ENCODE data around the gene ESRRA.

The ESRRA gene

GRCh38 chr11:64305075-64305690 lies at the start of gene ESRRA:
TSS of gene ESRRA (plus strand) at chr11:64305524. CDS start at chr11:64307180, 1,656 bp downstream.
- DNase-seq (ENCODE audit: low read depth, low spot score) = peak; percentile 98

DNA sequence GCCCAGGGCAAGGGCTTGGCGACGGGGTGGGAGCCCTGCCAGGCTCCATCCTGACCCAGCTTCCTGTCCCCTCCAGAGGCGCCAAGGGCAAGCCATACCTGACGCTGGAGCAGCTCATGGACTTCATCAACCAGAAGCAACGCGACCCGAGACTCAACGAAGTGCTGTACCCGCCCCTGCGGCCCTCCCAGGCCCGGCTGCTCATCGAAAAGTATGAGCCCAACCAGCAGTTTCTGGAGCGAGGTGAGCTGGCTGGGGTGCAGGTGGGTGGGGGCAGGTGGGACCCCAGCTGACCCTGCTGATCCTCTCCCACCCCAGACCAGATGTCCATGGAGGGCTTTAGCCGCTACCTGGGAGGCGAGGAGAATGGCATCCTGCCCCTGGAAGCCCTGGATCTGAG lies 49.0 kb upstream of the ESRRA start:
- no peak for DNase-seq (ENCODE audit: low read depth, low spot score)

DNA sequence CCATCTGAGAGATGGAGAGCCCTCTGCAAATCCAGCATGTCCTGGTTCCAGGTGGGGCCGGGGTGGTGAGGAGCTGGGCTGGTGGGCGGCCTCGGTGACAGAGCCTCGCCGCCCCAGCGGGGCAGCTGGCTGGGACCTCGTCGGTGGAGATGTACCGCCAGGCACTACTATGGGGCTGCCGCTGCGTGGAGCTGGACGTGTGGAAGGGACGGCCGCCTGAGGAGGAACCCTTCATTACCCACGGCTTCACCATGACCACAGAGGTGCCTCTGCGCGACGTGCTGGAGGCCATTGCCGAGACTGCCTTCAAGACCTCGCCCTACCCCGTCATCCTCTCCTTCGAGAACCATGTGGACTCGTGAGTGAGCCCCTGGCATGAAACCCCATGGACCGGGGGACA lies 47.0 kb upstream of the ESRRA start:
- no peak for DNase-seq (ENCODE audit: low read depth, low spot score)

DNA sequence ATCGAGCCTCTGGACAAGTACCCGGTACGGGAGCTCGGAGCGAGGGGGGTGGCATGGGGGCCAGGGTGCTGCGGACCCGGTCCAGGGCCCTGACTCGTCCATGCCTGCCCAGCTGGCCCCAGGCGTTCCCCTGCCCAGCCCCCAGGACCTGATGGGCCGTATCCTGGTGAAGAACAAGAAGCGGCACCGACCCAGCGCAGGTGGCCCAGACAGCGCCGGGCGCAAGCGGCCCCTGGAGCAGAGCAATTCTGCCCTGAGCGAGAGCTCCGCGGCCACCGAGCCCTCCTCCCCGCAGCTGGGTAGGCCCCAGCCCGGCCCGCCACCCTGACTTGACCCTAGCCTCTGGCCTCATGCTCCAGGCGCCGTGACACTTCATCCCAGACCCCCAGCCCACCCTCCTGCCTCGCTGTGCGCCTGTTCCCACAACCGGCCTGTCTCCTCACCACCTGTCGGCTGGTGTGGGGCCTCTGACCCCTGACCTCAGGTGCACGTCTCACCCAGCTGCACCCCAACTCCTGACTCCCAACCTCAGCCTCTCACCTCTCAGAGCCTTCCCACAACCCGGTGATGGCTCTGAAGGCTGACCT lies 46.3 kb upstream of the ESRRA start:
- DNase-seq (ENCODE audit: low read depth, low spot score) = no peak

DNA sequence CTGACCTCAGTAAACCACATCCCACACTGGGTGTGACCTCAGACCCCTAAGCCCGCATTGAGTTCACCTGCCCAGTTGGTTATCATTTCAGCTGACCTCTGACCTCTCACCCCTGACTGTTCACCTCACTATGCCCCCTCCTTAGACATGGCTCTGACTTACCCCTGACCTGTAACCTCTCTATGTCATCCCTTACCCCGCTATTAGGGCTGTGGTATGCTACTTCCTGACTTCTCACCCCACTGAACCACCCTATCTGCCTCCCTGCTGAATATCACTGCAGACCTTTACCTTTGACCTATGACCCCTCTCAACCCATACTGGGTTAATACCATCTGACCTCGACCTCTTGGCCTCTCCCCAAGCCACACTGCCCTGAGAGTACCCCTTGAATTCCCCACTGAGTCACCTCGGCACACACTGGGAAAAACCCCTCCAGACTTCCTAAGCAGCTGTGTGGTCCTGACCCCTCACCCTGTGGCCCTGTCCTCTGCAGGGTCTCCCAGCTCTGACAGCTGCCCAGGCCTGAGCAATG lies 45.7 kb upstream of the ESRRA start:
- DNase-seq (ENCODE audit: low read depth, low spot score) = no peak

GRCh38 chr11:64260147-64260708 lies 45.1 kb upstream of the ESRRA start:
- no peak for DNase-seq (ENCODE audit: low read depth, low spot score)

DNA sequence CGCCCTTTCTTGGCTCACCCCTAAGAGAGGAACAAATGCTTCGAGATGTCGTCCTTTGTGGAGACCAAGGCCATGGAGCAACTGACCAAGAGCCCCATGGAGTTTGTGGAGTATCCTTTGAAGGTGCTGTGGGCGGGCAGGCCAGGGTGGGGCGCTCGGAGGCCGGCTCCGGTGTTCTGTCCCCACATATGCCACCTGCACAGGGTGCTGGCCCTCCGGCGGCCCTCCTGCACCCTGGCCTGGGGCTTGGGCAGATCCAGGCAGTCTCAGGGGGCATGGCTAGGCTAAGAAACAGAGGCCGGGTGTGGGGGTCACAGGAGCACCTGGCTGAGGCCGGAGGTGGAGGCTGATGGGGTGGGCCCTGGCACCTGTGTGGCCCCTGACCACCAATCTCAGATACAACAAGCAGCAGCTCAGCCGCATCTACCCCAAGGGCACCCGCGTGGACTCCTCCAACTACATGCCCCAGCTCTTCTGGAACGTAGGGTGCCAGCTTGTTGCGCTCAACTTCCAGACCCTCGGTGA lies 43.7 kb upstream of the ESRRA start:
- DNase-seq (ENCODE audit: low read depth, low spot score) = no peak

GRCh38 chr11:64262271-64263002 lies 42.9 kb upstream of the ESRRA start:
- DNase-seq (ENCODE audit: low read depth, low spot score) = no peak

GRCh38 chr11:64263021-64263946 lies 42.0 kb upstream of the ESRRA start:
- no peak for DNase-seq (ENCODE audit: low read depth, low spot score)

DNA sequence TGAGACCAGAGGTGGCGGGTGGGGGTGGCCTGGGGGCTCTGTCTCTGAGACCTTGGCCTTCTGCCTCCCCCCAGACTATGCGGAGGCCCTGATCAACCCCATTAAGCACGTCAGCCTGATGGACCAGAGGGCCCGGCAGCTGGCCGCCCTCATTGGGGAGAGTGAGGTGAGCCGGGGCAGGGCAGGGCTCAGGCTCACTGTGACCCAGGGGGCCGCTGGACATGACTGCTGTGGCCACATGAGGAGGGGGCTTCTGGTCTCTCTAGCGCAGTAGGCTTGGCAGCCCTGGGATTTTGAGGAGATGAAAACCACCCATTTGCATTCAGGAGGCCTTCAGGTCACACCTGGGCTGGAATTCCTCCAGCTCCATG lies 41.4 kb upstream of the ESRRA start:
- no peak for DNase-seq (ENCODE audit: low read depth, low spot score)

- no peak for DNase-seq (ENCODE audit: low read depth, low spot score)
These were observed 40.9 kb upstream of the ESRRA start for GRCh38 chr11:64264371-64264852.

GRCh38 chr11:64265176-64266160 lies 39.9 kb upstream of the ESRRA start:
- no peak for DNase-seq (ENCODE audit: low read depth, low spot score)

DNA sequence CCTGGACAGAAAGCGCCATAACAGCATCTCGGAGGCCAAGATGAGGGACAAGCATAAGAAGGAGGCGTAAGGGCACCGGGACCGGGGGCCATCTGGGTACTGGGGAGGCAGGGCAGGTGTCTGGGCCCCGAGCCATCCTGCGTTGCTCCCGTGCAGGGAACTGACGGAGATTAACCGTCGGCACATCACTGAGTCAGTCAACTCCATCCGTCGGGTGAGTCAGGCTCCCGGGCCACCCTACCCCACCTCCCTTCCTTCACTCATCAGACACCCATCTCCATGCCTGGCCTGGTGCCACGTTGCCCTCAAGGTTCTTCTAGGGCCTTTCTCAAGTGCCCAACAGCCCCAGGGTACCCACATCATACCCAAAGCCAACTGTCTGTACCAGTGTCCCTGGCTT lies 39.0 kb upstream of the ESRRA start:
- DNase-seq (ENCODE audit: low read depth, low spot score) = no peak

DNA sequence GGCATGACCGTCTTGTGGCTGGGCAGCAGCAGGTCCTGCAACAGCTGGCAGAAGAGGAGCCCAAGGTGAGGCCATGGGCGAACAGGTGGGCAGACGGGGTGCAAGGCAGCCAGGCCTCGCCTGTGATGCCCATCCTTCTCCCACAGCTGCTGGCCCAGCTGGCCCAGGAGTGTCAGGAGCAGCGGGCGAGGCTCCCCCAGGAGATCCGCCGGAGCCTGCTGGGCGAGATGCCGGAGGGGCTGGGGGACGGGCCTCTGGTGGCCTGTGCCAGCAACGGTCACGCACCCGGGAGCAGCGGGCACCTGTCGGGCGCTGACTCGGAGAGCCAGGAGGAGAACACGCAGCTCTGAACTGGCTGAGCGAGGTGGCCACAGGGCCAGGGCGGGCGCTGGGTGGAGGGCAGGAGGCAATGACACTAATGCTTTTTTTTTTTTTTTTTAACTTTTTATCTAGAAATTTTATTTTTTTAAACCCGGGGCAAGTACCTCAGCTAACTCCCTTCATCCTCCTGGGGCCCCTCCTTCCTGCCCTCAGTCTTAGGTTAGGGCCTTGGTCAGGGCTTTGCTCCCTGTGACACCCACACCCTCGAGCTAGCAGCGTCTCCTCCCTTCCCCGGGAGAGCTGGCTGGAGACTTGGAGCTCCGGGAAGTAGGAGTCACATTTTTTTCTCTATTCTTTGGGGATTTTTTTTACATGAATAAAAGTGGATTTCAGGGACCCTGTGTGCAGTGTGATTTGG lies 37.9 kb upstream of the ESRRA start:
- no peak for DNase-seq (ENCODE audit: low read depth, low spot score)

DNA sequence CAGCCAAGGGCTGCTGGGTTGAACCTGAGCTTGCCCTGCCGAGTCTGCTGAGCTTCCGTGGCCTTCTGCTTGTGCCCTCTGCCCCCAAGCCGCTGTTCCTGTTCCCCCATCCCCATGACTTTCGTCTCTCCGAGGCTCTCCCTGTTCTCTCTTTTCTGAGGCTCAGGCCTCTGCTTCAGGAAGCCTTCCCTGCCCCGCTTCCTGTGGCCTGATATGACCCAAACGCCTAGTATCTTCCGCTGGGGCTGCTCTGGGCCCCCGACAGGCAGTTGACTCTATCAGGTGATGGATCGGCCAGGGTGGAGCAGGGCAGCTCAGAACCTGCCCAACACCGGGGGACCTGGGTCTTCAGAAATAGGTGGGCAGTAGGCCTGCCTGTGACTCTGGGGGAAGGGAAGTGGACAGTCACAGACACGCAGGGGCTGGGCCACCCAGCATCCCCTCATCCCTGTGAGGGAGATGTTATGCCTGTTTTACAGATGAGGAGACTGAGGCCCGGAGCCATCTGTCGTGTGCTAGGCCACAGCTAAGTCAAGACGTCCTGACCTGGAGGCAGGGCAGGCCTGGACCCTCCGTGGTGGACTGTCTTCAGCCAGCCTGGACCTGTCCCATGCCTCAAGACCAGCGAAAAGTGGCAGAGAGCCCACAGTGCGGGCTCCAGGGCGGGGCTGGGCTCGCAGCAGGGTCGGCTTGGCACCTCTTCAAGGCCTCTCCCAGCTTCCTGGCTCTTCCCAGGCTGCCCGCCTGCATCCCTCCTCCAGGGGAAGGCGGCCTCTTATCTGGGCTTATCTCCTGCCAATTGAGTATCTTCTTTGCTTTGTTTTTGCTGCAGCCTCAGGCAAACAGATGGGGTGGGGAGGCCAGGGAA lies 37.1 kb upstream of the ESRRA start:
- no peak for DNase-seq (ENCODE audit: low read depth, low spot score)

DNA sequence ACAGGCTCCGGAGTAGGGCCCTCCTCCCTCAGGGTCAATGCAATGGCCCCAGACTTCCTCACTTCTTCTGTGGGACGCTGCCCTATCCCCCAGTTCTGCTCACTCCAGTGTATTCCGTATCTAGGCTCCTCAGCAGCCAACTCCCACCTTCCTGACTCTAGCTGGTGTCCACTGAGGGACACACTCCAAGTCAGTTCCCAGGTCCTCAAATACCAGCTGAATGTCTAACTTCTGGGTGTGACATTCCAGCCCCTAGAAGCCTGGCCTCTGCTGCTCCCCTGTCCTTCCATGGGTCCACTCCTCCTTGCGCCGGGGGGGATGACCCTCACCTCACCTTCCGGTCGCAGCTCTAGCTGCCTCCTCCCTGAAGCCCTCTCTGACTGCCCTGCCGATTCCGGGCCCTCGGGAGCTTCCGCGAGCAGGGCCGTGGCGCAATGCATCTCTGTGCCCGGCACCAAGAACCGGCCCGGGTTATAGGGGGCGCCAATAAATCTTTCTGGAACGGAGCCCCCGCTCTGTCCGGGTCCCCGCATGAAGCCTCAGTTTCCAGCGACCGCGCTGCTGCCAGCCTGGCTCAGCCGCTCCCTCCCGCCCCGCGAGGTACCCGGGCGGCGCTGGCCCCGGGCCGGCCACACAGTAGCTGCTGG lies 36.3 kb upstream of the ESRRA start:
- no peak for DNase-seq (ENCODE audit: low read depth, low spot score)

GRCh38 chr11:64269540-64270220 lies 35.6 kb upstream of the ESRRA start:
- DNase-seq (ENCODE audit: low read depth, low spot score) = peak; percentile 96

Measured in activated CD4-positive, CD25-positive, alpha-beta regulatory T cell treated with anti-CD3 and anti-CD28 coated beads, Interleukin-2, amount 50 U/mL, for 16 hours (primary cell).